GM12874 (cell line): ENCODE data around the gene IFITM5.

Source experiments
- CTCF ChIP-seq: IDR thresholded peaks from 2 replicates; pipeline ENCODE4 v1.5.1; 2011; ENCODE audit warnings: low read depth, mild to moderate bottlenecking, control low read depth, low read length, moderate library complexity; ENCODE audit not compliant: insufficient read depth

IFITM5 gene

GRCh38 chr11:304061-304506, 4.8 kb upstream of the IFITM5 start:
- TF ChIP-seq CTCF, result no peak

- no peak for TF ChIP-seq CTCF
Observed at GRCh38 chr11:303363-303762, 4.0 kb upstream of the IFITM5 start.

GRCh38 chr11:299951-300735, 817 bp upstream of the IFITM5 start:
- TF ChIP-seq CTCF, result no peak

- TF ChIP-seq CTCF, result no peak
Observed at GRCh38 chr11:298406-299065, 790 bp downstream of the IFITM5 start.

- TF ChIP-seq CTCF, result no peak
Observed at GRCh38 chr11:297586-298405, 1.5 kb downstream of the IFITM5 start.

- no peak for TF ChIP-seq CTCF
Observed at GRCh38 chr11:297051-297585, 2.2 kb downstream of the IFITM5 start.
